Type B pancreatic cell (in vitro differentiated cells): ENCODE data around the gene CEP250. TPM values are rescaled to one million over a fixed set of nuclear protein-coding genes. Genes with fewer than 3 reads are reported as not detected.

Experiments used
- DNase-seq: peaks from one replicate; pipeline ENCODE4 v3.0.0; 2021; ENCODE audit warnings: mixed read lengths; ENCODE audit not compliant: unreplicated experiment; ENCODE audit errors: extremely low spot score
- H3K27ac Mint-ChIP-seq: 2 replicates; pipeline ENCODE4 v1.8.0; 2021; ENCODE audit warnings: mild to moderate bottlenecking, mixed read lengths
- H3K27me3 Mint-ChIP-seq: 2 replicates; pipeline ENCODE4 v1.8.0; 2021; ENCODE audit warnings: mixed read lengths
- H3K36me3 Mint-ChIP-seq: 2 replicates; pipeline ENCODE4 v1.8.0; 2021; ENCODE audit warnings: mixed read lengths
- H3K4me1 Mint-ChIP-seq: one replicate; pipeline ENCODE4 v1.8.0; 2021; ENCODE audit warnings: mixed read lengths; ENCODE audit not compliant: unreplicated experiment
- H3K4me3 Mint-ChIP-seq: 2 replicates; pipeline ENCODE4 v1.8.0; 2021; ENCODE audit warnings: mild to moderate bottlenecking, mixed read lengths
- H3K9me3 Mint-ChIP-seq: 2 replicates; pipeline ENCODE4 v1.8.0; 2021; ENCODE audit warnings: mixed read lengths
- CTCF ChIP-seq: fragments of 200-600 bp; sonication (generic); conservative IDR thresholded peaks from 2 replicates; pipeline ENCODE4 v1.5.0; 2021; ENCODE audit warnings: antibody characterized with exemption, mild to moderate bottlenecking
- total RNA-seq: library from RNA; stranded (reverse); gene quantifications from 2 replicates; pipeline ENCODE4 v1.2.1, GENCODE V29; 2021; ENCODE audit warnings: low replicate concordance

The CEP250 gene
- total RNA-seq, 1 donor from 2014 or later = 57.1 TPM

- H3K9me3 Mint-ChIP-seq = no peaks in the 10 kb centered on the region
Measured at GRCh38 chr20:35458388-35458787, 3.0 kb downstream of the CEP250 start.

GRCh38 chr20:35461620-35462019 is 6.2 kb downstream of the CEP250 start:
- no peak for DNase-seq
- H3K9me3 Mint-ChIP-seq = no peaks in the 10 kb centered on the region
- no peak for TF ChIP-seq CTCF

More at GRCh38 chr20:35458388-35458787, 3.0 kb downstream of the CEP250 start:
- Mint-ChIP-seq H3K4me3 (peak overlapping the region; percentile 60), H3K36me3 (peaks cover 16% of the 10 kb centered on the region), H3K27ac (no peak overlapping the region), H3K27me3 (no peaks in the 10 kb centered on the region), H3K4me1 (peaks cover 19% of the 10 kb centered on the region)
- no peak for DNase-seq
- TF ChIP-seq CTCF = no peak

GRCh38 chr20:35462351-35462750 is 7.0 kb downstream of the CEP250 start:
- Mint-ChIP-seq H3K4me1 (peaks cover 34% of the 10 kb centered on the region), H3K36me3 (peaks cover 27% of the 10 kb centered on the region), H3K27ac (no peak overlapping the region), H3K9me3 (no peaks in the 10 kb centered on the region), H3K4me3 (no peak overlapping the region), H3K27me3 (no peaks in the 10 kb centered on the region)
- no peak for TF ChIP-seq CTCF
- no peak for DNase-seq

More at GRCh38 chr20:35461620-35462019, 6.2 kb downstream of the CEP250 start:
- H3K4me1 Mint-ChIP-seq = peaks cover 29% of the 10 kb centered on the region
- peaks cover 24% of the 10 kb centered on the region for H3K36me3 Mint-ChIP-seq
- H3K27me3 Mint-ChIP-seq = no peaks in the 10 kb centered on the region
- H3K4me3 Mint-ChIP-seq = no peak overlapping the region
- H3K27ac Mint-ChIP-seq = no peak overlapping the region

- Mint-ChIP-seq H3K4me1 (peaks cover 32% of the 10 kb centered on the region), H3K27ac (no peak overlapping the region), H3K36me3 (peaks cover 36% of the 10 kb centered on the region), H3K4me3 (no peak overlapping the region), H3K27me3 (no peaks in the 10 kb centered on the region), H3K9me3 (no peaks in the 10 kb centered on the region)
- DNase-seq = no peak
- peak; percentile 91 for TF ChIP-seq CTCF
Measured at GRCh38 chr20:35463455-35464300, 8.3 kb downstream of the CEP250 start.

GRCh38 chr20:35465976-35466375 is 10.6 kb downstream of the CEP250 start:
- Mint-ChIP-seq H3K9me3 (no peaks in the 10 kb centered on the region), H3K36me3 (peaks cover 42% of the 10 kb centered on the region)
- TF ChIP-seq CTCF = no peak

More at GRCh38 chr20:35465976-35466375, 10.6 kb downstream of the CEP250 start:
- no peaks in the 10 kb centered on the region for H3K27me3 Mint-ChIP-seq
- peaks cover 32% of the 10 kb centered on the region for H3K4me1 Mint-ChIP-seq
- H3K27ac Mint-ChIP-seq = no peak overlapping the region
- H3K4me3 Mint-ChIP-seq = no peak overlapping the region
- no peak for DNase-seq
